GM12873 (cell line): ENCODE measurements around the gene QRICH2.

Source experiments
- CTCF ChIP-seq: IDR thresholded peaks from 2 replicates; pipeline ENCODE4 v1.5.1; 2012; ENCODE audit warnings: low read depth, mild to moderate bottlenecking, moderate library complexity, low read length, control low read depth; ENCODE audit not compliant: insufficient read depth; ENCODE audit errors: missing control alignments

QRICH2 gene

GRCh38 chr17:76353004-76353598, 45.0 kb upstream of the QRICH2 start:
- no peak for TF ChIP-seq CTCF

GRCh38 chr17:76351526-76352071, 43.5 kb upstream of the QRICH2 start:
- TF ChIP-seq CTCF: no peak

GRCh38 chr17:76350463-76350862, 42.4 kb upstream of the QRICH2 start:
- no peak for TF ChIP-seq CTCF

GRCh38 chr17:76345377-76345974, 37.4 kb upstream of the QRICH2 start:
- no peak for TF ChIP-seq CTCF

GRCh38 chr17:76343106-76343505, 35.0 kb upstream of the QRICH2 start:
- no peak for TF ChIP-seq CTCF

GRCh38 chr17:76341301-76341700, 33.2 kb upstream of the QRICH2 start:
- TF ChIP-seq CTCF: no peak

- TF ChIP-seq CTCF: no peak
These were observed 29.3 kb upstream of the QRICH2 start for GRCh38 chr17:76337413-76337777.
